ENCODE measurements around the gene VPS45.

GRCh38 chr1:150162582-150162861 is 94.9 kb downstream of the VPS45 start:
- no peak for TF ChIP-seq ESRRG (CRISPR knock-in tag; IDR thresholded peaks at IDR 0.05)
- TF ChIP-seq TOX (CRISPR knock-in tag; IDR thresholded peaks at IDR 0.05; ENCODE audit: borderline replicate concordance), result no peak
- TF ChIP-seq GLIS3 (CRISPR knock-in tag; IDR thresholded peaks at IDR 0.05), result no peak
- no peak for TF ChIP-seq ARNTL (CRISPR knock-in tag; IDR thresholded peaks at IDR 0.05; ENCODE audit: borderline replicate concordance, low read depth)
- TF ChIP-seq ZFP30 (CRISPR knock-in tag; IDR thresholded peaks at IDR 0.05), result no peak
- TF ChIP-seq, protein P1, sequence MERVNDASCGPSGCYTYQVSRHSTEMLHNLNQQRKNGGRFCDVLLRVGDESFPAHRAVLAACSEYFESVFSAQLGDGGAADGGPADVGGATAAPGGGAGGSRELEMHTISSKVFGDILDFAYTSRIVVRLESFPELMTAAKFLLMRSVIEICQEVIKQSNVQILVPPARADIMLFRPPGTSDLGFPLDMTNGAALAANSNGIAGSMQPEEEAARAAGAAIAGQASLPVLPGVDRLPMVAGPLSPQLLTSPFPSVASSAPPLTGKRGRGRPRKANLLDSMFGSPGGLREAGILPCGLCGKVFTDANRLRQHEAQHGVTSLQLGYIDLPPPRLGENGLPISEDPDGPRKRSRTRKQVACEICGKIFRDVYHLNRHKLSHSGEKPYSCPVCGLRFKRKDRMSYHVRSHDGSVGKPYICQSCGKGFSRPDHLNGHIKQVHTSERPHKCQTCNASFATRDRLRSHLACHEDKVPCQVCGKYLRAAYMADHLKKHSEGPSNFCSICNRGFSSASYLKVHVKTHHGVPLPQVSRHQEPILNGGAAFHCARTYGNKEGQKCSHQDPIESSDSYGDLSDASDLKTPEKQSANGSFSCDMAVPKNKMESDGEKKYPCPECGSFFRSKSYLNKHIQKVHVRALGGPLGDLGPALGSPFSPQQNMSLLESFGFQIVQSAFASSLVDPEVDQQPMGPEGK (CRISPR knock-in tag; IDR thresholded peaks at IDR 0.05; ENCODE audit: borderline replicate concordance), result no peak
- no peak for TF ChIP-seq ZC3H10 (CRISPR knock-in tag; IDR thresholded peaks at IDR 0.05)
- TF ChIP-seq BACH2 (CRISPR knock-in tag; IDR thresholded peaks at IDR 0.05; ENCODE audit: borderline replicate concordance), result no peak
- no peak for TF ChIP-seq CREB5 (CRISPR knock-in tag; IDR thresholded peaks at IDR 0.05; ENCODE audit: low read depth)
- no peak for TF ChIP-seq ZFP3 (CRISPR knock-in tag; IDR thresholded peaks at IDR 0.05)
- TF ChIP-seq, protein P2, sequence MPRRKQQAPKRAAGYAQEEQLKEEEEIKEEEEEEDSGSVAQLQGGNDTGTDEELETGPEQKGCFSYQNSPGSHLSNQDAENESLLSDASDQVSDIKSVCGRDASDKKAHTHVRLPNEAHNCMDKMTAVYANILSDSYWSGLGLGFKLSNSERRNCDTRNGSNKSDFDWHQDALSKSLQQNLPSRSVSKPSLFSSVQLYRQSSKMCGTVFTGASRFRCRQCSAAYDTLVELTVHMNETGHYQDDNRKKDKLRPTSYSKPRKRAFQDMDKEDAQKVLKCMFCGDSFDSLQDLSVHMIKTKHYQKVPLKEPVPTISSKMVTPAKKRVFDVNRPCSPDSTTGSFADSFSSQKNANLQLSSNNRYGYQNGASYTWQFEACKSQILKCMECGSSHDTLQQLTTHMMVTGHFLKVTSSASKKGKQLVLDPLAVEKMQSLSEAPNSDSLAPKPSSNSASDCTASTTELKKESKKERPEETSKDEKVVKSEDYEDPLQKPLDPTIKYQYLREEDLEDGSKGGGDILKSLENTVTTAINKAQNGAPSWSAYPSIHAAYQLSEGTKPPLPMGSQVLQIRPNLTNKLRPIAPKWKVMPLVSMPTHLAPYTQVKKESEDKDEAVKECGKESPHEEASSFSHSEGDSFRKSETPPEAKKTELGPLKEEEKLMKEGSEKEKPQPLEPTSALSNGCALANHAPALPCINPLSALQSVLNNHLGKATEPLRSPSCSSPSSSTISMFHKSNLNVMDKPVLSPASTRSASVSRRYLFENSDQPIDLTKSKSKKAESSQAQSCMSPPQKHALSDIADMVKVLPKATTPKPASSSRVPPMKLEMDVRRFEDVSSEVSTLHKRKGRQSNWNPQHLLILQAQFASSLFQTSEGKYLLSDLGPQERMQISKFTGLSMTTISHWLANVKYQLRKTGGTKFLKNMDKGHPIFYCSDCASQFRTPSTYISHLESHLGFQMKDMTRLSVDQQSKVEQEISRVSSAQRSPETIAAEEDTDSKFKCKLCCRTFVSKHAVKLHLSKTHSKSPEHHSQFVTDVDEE (CRISPR knock-in tag; IDR thresholded peaks at IDR 0.05), result no peak
- TF ChIP-seq SNAI2 (CRISPR knock-in tag; IDR thresholded peaks at IDR 0.05), result no peak

Data from SK-N-SH treated with all-trans-retinoic acid at 6 μM for 48 hours (cell line).